Keratinocyte (primary cell): ENCODE data around the gene TNIP1. TPM values are rescaled to one million over a fixed set of nuclear protein-coding genes. Genes with fewer than 3 reads are reported as not detected.

Experiments
- DNase-seq: peaks from one replicate; pipeline ENCODE4 v3.0.0-alpha.2; 2011; ENCODE audit warnings: low read depth, missing footprints, low spot score
- FAIRE-seq: peaks from 2 replicates; lab custom pipeline; 2011; peaks lifted over from hg19 to GRCh38; lab: Jason Lieb, UNC
- H2AFZ ChIP-seq: 2 replicates; pipeline ENCODE4 v1.6.0; 2012; ENCODE audit warnings: low read length, control low read depth, inconsistent platforms; ENCODE audit not compliant: control insufficient read depth
- H3K27ac ChIP-seq: 2 replicates; pipeline ENCODE4 v1.5.1; 2011; ENCODE audit warnings: low read length; ENCODE audit not compliant: control insufficient read depth, insufficient read depth
- H3K27me3 ChIP-seq: 3 replicates; pipeline ENCODE4 v1.6.0; 2011; ENCODE audit warnings: low read length; ENCODE audit not compliant: control insufficient read depth, insufficient read depth; ENCODE audit errors: extremely low read depth
- H3K36me3 ChIP-seq, 2 experiments: 2 replicates in 1 of 2; 3 replicates in 1 of 2; pipeline ENCODE4 v1.5.1; 2011; ENCODE audit warnings: low read length in 2 of 2, mild to moderate bottlenecking in 1 of 2; ENCODE audit not compliant: control insufficient read depth in 2 of 2, insufficient read depth in 2 of 2; ENCODE audit errors: extremely low read depth in 1 of 2
- H3K4me1 ChIP-seq: 3 replicates; pipeline ENCODE4 v1.5.1; 2011; ENCODE audit warnings: low read length; ENCODE audit not compliant: control insufficient read depth, insufficient read depth; ENCODE audit errors: extremely low read depth
- H3K4me2 ChIP-seq: 3 replicates; pipeline ENCODE4 v1.6.0; 2011; ENCODE audit warnings: low read depth, low read length; ENCODE audit not compliant: control insufficient read depth, insufficient read depth; ENCODE audit errors: extremely low read depth
- H3K4me3 ChIP-seq, 3 experiments: fragments of 200-600 bp in 1 of 3; sonication (generic) in 1 of 3; 2 replicates in 2 of 3; 3 replicates in 1 of 3; pipeline ENCODE4 v1.5.1; 2011 to 2016; ENCODE audit warnings: low read length in 3 of 3, mild to moderate bottlenecking in 3 of 3, control low read depth in 2 of 3, inconsistent platforms in 1 of 3, low read depth in 1 of 3, mixed read lengths in 1 of 3, mixed run types in 1 of 3, moderate library complexity in 1 of 3; ENCODE audit not compliant: control insufficient read depth in 2 of 3, insufficient read depth in 2 of 3; ENCODE audit errors: extremely low read depth in 1 of 3
- H3K79me2 ChIP-seq: 2 replicates; pipeline ENCODE4 v1.6.0; 2012; ENCODE audit warnings: low read length; ENCODE audit not compliant: control insufficient read depth, insufficient read depth
- H3K9ac ChIP-seq: 3 replicates; pipeline ENCODE4 v1.6.0; 2011; ENCODE audit warnings: low read length; ENCODE audit not compliant: control insufficient read depth, insufficient read depth; ENCODE audit errors: extremely low read depth
- H3K9me1 ChIP-seq: 3 replicates; pipeline ENCODE4 v1.6.0; 2011; ENCODE audit warnings: low read length; ENCODE audit not compliant: control insufficient read depth, insufficient read depth; ENCODE audit errors: extremely low read depth
- H3K9me3 ChIP-seq: 2 replicates; pipeline ENCODE4 v1.5.1; 2012; ENCODE audit warnings: low read depth, low read length; ENCODE audit not compliant: control insufficient read depth
- H4K20me1 ChIP-seq: 3 replicates; pipeline ENCODE4 v1.6.0; 2011; ENCODE audit warnings: low read length; ENCODE audit not compliant: control insufficient read depth, insufficient read depth; ENCODE audit errors: extremely low read depth
- EZH2 ChIP-seq: IDR thresholded peaks from one replicate; pipeline ENCODE4 v1.6.1; 2012; ENCODE audit warnings: inconsistent platforms, mild to moderate bottlenecking, low read length, moderate library complexity
- dilution Hi-C: fragments of 300-500 bp; cut with MboI; formaldehyde crosslinking; loops from one replicate; pipeline ENCODE4 v1.7.0; 2020; ENCODE audit warnings: low sequenced_read_pairs; ENCODE audit not compliant: extremely low pct_ligation_motif_present
- polyA plus RNA-seq, 5 experiments: library from polyadenylated mRNA; depleted of rRNA in 3 of 5; stranded (reverse) in 3 of 5; stranded (forward) in 1 of 5; unstranded in 1 of 5; fragments of >200 nt; gene quantifications; 1 replicate in 1 of 5; 2 replicates in 3 of 5; 3 replicates in 1 of 5; pipeline versions ENCODE4 v1.2.1 to v1.2.3, GENCODE V29; 2011 to 2012; ENCODE audit warnings: missing spikeins in 2 of 5, low read depth in 1 of 5, low replicate concordance in 1 of 5
- TF ChIP-seq, protein P1 (sequence below), 3 experiments: IDR thresholded peaks in 1 of 3; conservative IDR thresholded peaks in 1 of 3; optimal IDR thresholded peaks in 1 of 3; 2 replicates in 2 of 3; 3 replicates in 1 of 3; pipeline versions ENCODE3 to v1.5.1; 2011; ENCODE audit warnings: low read length in 3 of 3, mild to moderate bottlenecking in 3 of 3, moderate library complexity in 2 of 3, control low read depth in 1 of 3, inconsistent platforms in 1 of 3; ENCODE audit not compliant: insufficient read depth in 2 of 3; ENCODE audit errors: extremely low read depth in 1 of 3

TNIP1 gene
- polyA plus RNA-seq, 1 donor (not counting 4 experiments of a cell fraction or from before 2014, with no cell fraction given), result 47.9 TPM

DNA sequence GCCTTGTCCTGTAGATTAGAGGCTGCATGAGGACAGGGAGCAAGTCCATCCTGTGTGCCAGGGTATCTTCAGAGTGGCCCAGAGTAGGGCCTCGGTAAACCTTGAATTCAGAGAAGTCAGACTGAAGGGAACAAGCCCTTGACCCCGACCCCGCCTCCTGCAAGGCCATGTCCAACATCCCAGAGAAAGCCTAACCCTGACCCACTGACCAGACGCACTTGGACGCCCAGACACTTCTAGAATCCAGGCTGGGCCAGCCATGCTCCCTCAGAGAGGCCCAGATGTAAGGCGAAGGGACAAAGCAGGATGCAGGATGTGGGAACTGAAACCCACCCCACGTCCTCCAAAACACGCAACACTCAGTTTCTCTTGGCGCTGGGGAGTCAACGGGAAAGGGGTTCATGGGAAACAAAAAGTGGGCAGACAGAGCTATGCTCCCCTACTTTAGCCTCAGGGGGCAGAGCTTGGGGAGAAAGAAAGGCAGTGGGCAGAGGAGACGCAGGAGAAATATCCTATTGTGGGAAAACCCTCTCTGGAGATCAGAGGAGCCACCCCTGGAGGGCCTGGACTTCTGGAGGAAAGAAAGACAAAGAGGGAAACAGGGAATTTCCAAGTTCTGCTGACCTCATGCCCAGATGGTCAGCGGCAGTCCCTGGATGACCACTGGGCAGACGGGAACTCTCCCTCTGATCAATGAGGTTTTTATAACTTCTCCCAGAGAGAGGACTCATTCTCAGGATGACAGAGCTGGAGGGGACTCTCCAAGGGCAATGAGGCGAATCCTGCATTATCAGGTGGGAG is 13.0 kb downstream of the TNIP1 start:
- FAIRE-seq (no peak), DNase-seq (no peak)
- Histone ChIP-seq H3K27ac (no peak overlapping the region), H3K4me3 (no peak overlapping the region), H3K27me3 (no peaks in the 10 kb centered on the region), H3K36me3 (peaks cover 31 to 36% of the 10 kb centered on the region in 2 experiments), H3K79me2 (peaks cover 86% of the 10 kb centered on the region), H3K4me1 (peaks cover 15% of the 10 kb centered on the region), H3K4me2 (no peak overlapping the region), H3K9ac (no peak overlapping the region), H3K9me1 (no peaks in the 10 kb centered on the region), H4K20me1 (peaks cover 5% of the 10 kb centered on the region), H3K9me3 (no peaks in the 10 kb centered on the region), H2AFZ (no peak overlapping the region)
- dilution Hi-C loops, result no loop called here
- TF ChIP-seq EZH2, result no peak
- TF ChIP-seq, protein P1, sequence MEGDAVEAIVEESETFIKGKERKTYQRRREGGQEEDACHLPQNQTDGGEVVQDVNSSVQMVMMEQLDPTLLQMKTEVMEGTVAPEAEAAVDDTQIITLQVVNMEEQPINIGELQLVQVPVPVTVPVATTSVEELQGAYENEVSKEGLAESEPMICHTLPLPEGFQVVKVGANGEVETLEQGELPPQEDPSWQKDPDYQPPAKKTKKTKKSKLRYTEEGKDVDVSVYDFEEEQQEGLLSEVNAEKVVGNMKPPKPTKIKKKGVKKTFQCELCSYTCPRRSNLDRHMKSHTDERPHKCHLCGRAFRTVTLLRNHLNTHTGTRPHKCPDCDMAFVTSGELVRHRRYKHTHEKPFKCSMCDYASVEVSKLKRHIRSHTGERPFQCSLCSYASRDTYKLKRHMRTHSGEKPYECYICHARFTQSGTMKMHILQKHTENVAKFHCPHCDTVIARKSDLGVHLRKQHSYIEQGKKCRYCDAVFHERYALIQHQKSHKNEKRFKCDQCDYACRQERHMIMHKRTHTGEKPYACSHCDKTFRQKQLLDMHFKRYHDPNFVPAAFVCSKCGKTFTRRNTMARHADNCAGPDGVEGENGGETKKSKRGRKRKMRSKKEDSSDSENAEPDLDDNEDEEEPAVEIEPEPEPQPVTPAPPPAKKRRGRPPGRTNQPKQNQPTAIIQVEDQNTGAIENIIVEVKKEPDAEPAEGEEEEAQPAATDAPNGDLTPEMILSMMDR (optimal IDR thresholded peaks at IDR 0.05 in 1 of 3, IDR thresholded peaks at IDR 0.05 in 1 of 3, conservative IDR thresholded peaks at IDR 0.05 in 1 of 3; ENCODE audit: extremely low read depth in 1 of 3, insufficient read depth in 2 of 3, low read length in 3 of 3), result no peak

GRCh38 chr5:151066920-151067319 is 13.9 kb downstream of the TNIP1 start:
- H3K27me3 ChIP-seq, result no peaks in the 10 kb centered on the region
- no peaks in the 10 kb centered on the region for H3K9me3 ChIP-seq
- H3K36me3 ChIP-seq, result peaks cover 39 to 45% of the 10 kb centered on the region in 2 experiments
- no peak overlapping the region for H3K9ac ChIP-seq
- DNase-seq, result no peak
- dilution Hi-C loops, result no loop called here
- H3K27ac ChIP-seq, result no peak overlapping the region
- TF ChIP-seq, protein P1 (optimal IDR thresholded peaks at IDR 0.05 in 1 of 3, IDR thresholded peaks at IDR 0.05 in 1 of 3, conservative IDR thresholded peaks at IDR 0.05 in 1 of 3; ENCODE audit: extremely low read depth in 1 of 3, insufficient read depth in 2 of 3, low read length in 3 of 3), result no peak
- no peak for TF ChIP-seq EZH2
- FAIRE-seq, result no peak
- H3K4me3 ChIP-seq, result no peak overlapping the region
- H3K4me1 ChIP-seq, result peaks cover 7% of the 10 kb centered on the region
- H4K20me1 ChIP-seq, result peaks cover 5% of the 10 kb centered on the region
- no peak overlapping the region for H2AFZ ChIP-seq
- H3K79me2 ChIP-seq, result peaks cover 85% of the 10 kb centered on the region
- no peaks in the 10 kb centered on the region for H3K9me1 ChIP-seq
- no peak overlapping the region for H3K4me2 ChIP-seq
